HCT116 (cell line): ENCODE measurements around the gene PRXL2C. TPM values are rescaled to one million over a fixed set of nuclear protein-coding genes. Genes with fewer than 3 reads are reported as not detected.

Experiments
- ATAC-seq: fragments of 200-7000 bp; cut with Tn5 transposase; 2 replicates; pipeline ENCODE4 v1.9.1; 2020; ENCODE audit warnings: mild to moderate bottlenecking, moderate library complexity
- BruUV-seq: library from RNA; stranded (reverse); fragments of 400-500 nt; replicated peaks from 2 replicates; lab custom pipeline; 2021; lab: Mats Ljungman, UMichigan
- CTCF ChIA-PET: fragments of 300-600 bp; sonication (Branson Sonifier 250); formaldehyde crosslinking; loops from one replicate; lab custom pipeline; 2021; ENCODE audit warnings: antibody characterized with exemption; lab: Charles Lee
- POLR2A ChIA-PET: fragments of 300-600, 350-600 bp; sonication (Branson Sonifier 250); formaldehyde crosslinking; loops from one replicate; lab custom pipeline; 2021; ENCODE audit warnings: antibody characterized with exemption; lab: Charles Lee
- RAD21 ChIA-PET, 2 experiments: fragments of 300-600 bp; sonication (Branson Sonifier 250); formaldehyde crosslinking; loops; one replicate each; lab custom pipeline; 2023; ENCODE audit warnings: low total read pairs in 2 of 2; ENCODE audit not compliant: uncharacterized antibody in 2 of 2, unreplicated experiment in 2 of 2, low non-redundant PET in 1 of 2; lab: Charles Lee
- DNase-seq: peaks from one replicate; pipeline ENCODE4 v3.0.0-alpha.2; 2010; ENCODE audit warnings: low read depth, low spot score
- H2AFZ ChIP-seq: fragments of 200-600 bp; shearing (Covaris generic), sonication (generic); 2 replicates; pipeline ENCODE4 v1.6.1; 2017; ENCODE audit warnings: low read depth, mixed run types, mixed read lengths, antibody characterized with exemption, low read length; ENCODE audit not compliant: poor library complexity, severe bottlenecking
- H3K27ac ChIP-seq: 2 replicates; pipeline ENCODE4 v1.5.1; 2012; ENCODE audit warnings: low read depth, low read length
- H3K27me3 ChIP-seq: fragments of 200-600 bp; sonication (generic); 2 replicates; pipeline ENCODE4 v1.6.1; 2016; ENCODE audit warnings: mixed run types, low read length, mixed read lengths; ENCODE audit not compliant: insufficient read depth
- H3K36me3 ChIP-seq, 2 experiments: fragments of 200-500 bp in 1 of 2; fragments of 200-600 bp in 1 of 2; sonication (Bioruptor generic) in 1 of 2; sonication (generic) in 1 of 2; 2 replicates each; pipeline versions ENCODE4 v1.5.1 to v1.6.1; 2014 to 2016; ENCODE audit warnings: low read length in 2 of 2, inconsistent platforms in 1 of 2, mixed read lengths in 1 of 2, mixed run types in 1 of 2; ENCODE audit not compliant: insufficient read depth in 2 of 2, control insufficient read depth in 1 of 2
- H3K4me1 ChIP-seq, 2 experiments: fragments of 200-600 bp in 1 of 2; sonication (generic) in 1 of 2; 2 replicates each; pipeline versions ENCODE4 v1.5.1 to v1.6.1; 2012 to 2017; ENCODE audit warnings: low read length in 2 of 2, inconsistent platforms in 1 of 2, mild to moderate bottlenecking in 1 of 2, mixed read lengths in 1 of 2, mixed run types in 1 of 2, moderate library complexity in 1 of 2; ENCODE audit not compliant: insufficient read depth in 2 of 2, control insufficient read depth in 1 of 2
- H3K4me2 ChIP-seq: fragments of 200-600 bp; sonication (generic); 2 replicates; pipeline ENCODE4 v1.6.1; 2017; ENCODE audit warnings: mixed run types, low read length, mixed read lengths
- H3K4me3 ChIP-seq, 2 experiments: fragments of 200-600 bp in 1 of 2; sonication (generic) in 1 of 2; replicated peaks in 1 of 2; 2 replicates each; pipeline ENCODE4 v1.5.1; 2011 to 2016; ENCODE audit warnings: low read length in 2 of 2, control low read depth in 1 of 2, low read depth in 1 of 2, mild to moderate bottlenecking in 1 of 2, mixed read lengths in 1 of 2, mixed run types in 1 of 2
- H3K79me2 ChIP-seq: fragments of 200-600 bp; sonication (generic); 2 replicates; pipeline ENCODE4 v1.6.1; 2017; ENCODE audit warnings: mild to moderate bottlenecking, mixed run types, low read length, moderate library complexity, mixed read lengths; ENCODE audit not compliant: insufficient read depth
- H3K9ac ChIP-seq: fragments of 200-600 bp; sonication (generic); 2 replicates; pipeline ENCODE4 v1.6.1; 2016; ENCODE audit warnings: low read length, mixed read lengths
- H3K9me2 ChIP-seq: fragments of 200-600 bp; sonication (generic), shearing (Covaris generic); 2 replicates; pipeline ENCODE4 v1.6.1; 2017; ENCODE audit warnings: mixed run types, mild to moderate bottlenecking, moderate library complexity; ENCODE audit not compliant: insufficient read depth
- H3K9me3 ChIP-seq, 2 experiments: fragments of 200-500 bp in 1 of 2; fragments of 200-600 bp in 1 of 2; sonication (Bioruptor generic) in 1 of 2; sonication (generic) in 1 of 2; 2 replicates each; pipeline ENCODE4 v1.6.1; 2014 to 2017; ENCODE audit warnings: low read length in 2 of 2, mixed read lengths in 2 of 2, inconsistent platforms in 1 of 2, low read depth in 1 of 2, mild to moderate bottlenecking in 1 of 2, mixed run types in 1 of 2, moderate library complexity in 1 of 2; ENCODE audit not compliant: control insufficient read depth in 1 of 2, insufficient read depth in 1 of 2
- H4K20me1 ChIP-seq: fragments of 200-600 bp; sonication (generic), shearing (Covaris generic); 2 replicates; pipeline ENCODE4 v1.6.1; 2017; ENCODE audit warnings: mixed run types, mild to moderate bottlenecking, moderate library complexity; ENCODE audit not compliant: insufficient read depth
- CBX3 ChIP-seq: IDR thresholded peaks from 2 replicates; pipeline ENCODE4 v1.6.1; 2012; ENCODE audit warnings: low read depth
- EGR1 ChIP-seq: IDR thresholded peaks from 2 replicates; pipeline ENCODE4 v1.6.1; 2012; ENCODE audit warnings: low read depth
- ELF1 ChIP-seq: IDR thresholded peaks from 2 replicates; pipeline ENCODE4 v1.6.1; 2012; ENCODE audit warnings: low read depth, borderline replicate concordance
- FOSL1 ChIP-seq: IDR thresholded peaks from 2 replicates; pipeline ENCODE4 v1.6.1; 2012; ENCODE audit warnings: low read depth
- ZFX ChIP-seq: fragments of 450-650 bp; IDR thresholded peaks from 2 replicates; pipeline ENCODE4 v1.6.1; 2017
- ZNF274 ChIP-seq: fragments of 200-500 bp; sonication (Bioruptor generic); IDR thresholded peaks from 2 replicates; pipeline ENCODE4 v1.6.1; 2014; ENCODE audit warnings: mild to moderate bottlenecking, low read depth, low read length, inconsistent platforms
- intact Hi-C: fragments of 100-400 bp; cut with micrococcal nuclease; formaldehyde crosslinking; loops from 2 replicates; pipeline ENCODE4 v1.10.0; 2022
- total RNA-seq: library from RNA; stranded (reverse); gene quantifications from one replicate; pipeline ENCODE4 v1.2.1, GENCODE V29; 2021; ENCODE audit not compliant: unreplicated experiment
- TF ChIP-seq, protein P1 (sequence below): IDR thresholded peaks from 2 replicates; pipeline ENCODE4 v1.6.1; 2012

Gene PRXL2C
- total RNA-seq, 1 experiment from 2014 or later, result 10.4 TPM

DNA sequence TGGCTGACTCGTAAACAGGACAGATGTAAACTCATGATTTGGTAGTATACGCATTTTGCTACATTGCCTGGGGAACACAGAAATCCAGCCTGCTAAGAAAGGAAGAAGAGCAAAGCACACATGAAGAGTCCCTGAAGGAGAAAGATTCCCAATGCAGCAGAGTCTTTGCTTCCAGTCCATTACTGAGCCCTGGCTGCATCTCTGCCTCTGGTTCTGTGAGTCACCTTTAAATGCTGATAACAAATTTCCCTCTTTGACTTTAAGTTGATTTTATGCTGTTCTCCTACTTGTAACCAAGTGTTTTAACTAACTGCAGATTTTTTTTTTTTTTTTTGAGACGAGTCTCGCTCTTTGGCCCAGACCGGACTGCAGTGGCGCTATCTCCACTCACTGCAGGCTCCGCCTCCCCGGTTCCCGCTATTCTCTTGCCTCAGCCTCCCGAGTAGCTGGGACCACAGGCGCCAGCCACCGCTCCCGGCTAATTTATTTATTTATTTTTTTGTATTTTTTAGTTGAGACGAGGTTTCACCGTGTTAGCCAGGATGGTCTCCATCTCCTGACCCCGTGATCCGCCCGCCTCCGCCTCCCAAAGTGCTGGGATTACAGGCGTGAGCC lies 8.5 kb upstream of the PRXL2C start:
- POLR2A ChIA-PET, result no interaction called here

DNA sequence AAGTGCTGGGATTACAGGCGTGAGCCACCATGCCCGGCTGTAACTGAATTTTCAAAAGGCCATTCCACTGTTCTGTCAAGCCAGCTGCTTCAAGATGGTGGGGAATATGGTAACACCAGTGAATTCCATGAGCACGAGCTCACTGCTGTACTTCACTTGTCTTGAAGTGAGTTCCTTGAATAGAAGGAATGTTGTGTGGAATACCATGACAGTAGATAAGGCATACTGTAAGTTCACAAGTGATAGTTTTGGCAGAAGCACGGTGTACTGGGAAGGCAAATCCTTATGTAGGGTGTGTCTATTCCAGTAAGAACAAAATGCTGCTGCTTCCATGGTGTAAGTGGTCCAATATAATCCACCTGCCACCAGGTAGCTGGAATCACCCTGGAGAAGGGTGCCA lies 6.6 kb upstream of the PRXL2C start:
- RAD21 ChIA-PET, result no interaction called here
- Histone ChIP-seq H3K4me3 (no peak overlapping the region), H3K27ac (no peak overlapping the region), H3K9me3 (no peaks in the 10 kb centered on the region), H3K9me2 (no peaks in the 10 kb centered on the region), H3K27me3 (no peaks in the 10 kb centered on the region), H3K79me2 (no peaks in the 10 kb centered on the region), H3K36me3 (no peaks in the 10 kb centered on the region), H3K9ac (no peak overlapping the region), H4K20me1 (no peaks in the 10 kb centered on the region), H2AFZ (no peak overlapping the region), H3K4me1 (peaks cover 0 to 7% of the 10 kb centered on the region in 2 experiments; a peak in 3 of 4 replicates), H3K4me2 (no peak overlapping the region)
- DNase-seq (no peak), ATAC-seq (no peak)
- intact Hi-C loops, result no loop called here
- CTCF ChIA-PET, result no interaction called here
- BruUV-seq, result no TSS peak
- POLR2A ChIA-PET, result no interaction called here
- TF ChIP-seq FOSL1 (no peak), ELF1 (no peak), EGR1 (no peak)
- TF ChIP-seq, protein P1, sequence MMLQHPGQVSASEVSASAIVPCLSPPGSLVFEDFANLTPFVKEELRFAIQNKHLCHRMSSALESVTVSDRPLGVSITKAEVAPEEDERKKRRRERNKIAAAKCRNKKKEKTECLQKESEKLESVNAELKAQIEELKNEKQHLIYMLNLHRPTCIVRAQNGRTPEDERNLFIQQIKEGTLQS, result no peak

More for the DNA sequence above, 8.5 kb upstream of the PRXL2C start:
- H3K27ac ChIP-seq, result no peak overlapping the region
- H3K79me2 ChIP-seq, result no peaks in the 10 kb centered on the region
- TF ChIP-seq ZNF274, result no peak
- no peak for TF ChIP-seq ZFX
- no peak for TF ChIP-seq EGR1
- TF ChIP-seq CBX3, result no peak
- H3K4me1 ChIP-seq, result peaks cover 0 to 3% of the 10 kb centered on the region in 2 experiments; a peak in 2 of 4 replicates
- no peaks in the 10 kb centered on the region for H3K9me2 ChIP-seq
- no peak for ATAC-seq
- RAD21 ChIA-PET, result no interaction called here
- no peak overlapping the region for H3K4me2 ChIP-seq
- DNase-seq, result no peak
- no peaks in the 10 kb centered on the region for H3K36me3 ChIP-seq
- no peaks in the 10 kb centered on the region for H3K27me3 ChIP-seq
- H3K9me3 ChIP-seq, result no peaks in the 10 kb centered on the region
- H4K20me1 ChIP-seq, result no peaks in the 10 kb centered on the region
- no peak overlapping the region for H3K9ac ChIP-seq
- intact Hi-C loops, result no loop called here
- BruUV-seq, result no TSS peak
- CTCF ChIA-PET, result no interaction called here
- no peak overlapping the region for H3K4me3 ChIP-seq
- H2AFZ ChIP-seq, result no peak overlapping the region
